Osteoblast (primary cell): ENCODE results near the gene SAXO1. TPM values are rescaled to one million over a fixed set of nuclear protein-coding genes. Genes with fewer than 3 reads are reported as not detected.

Experiments used
- DNase-seq: peaks from one replicate; pipeline ENCODE4 v3.0.0; 2011; ENCODE audit warnings: low spot score, mixed read lengths; ENCODE audit not compliant: insufficient read length; ENCODE audit errors: missing footprints
- H2AFZ ChIP-seq: 2 replicates; pipeline ENCODE4 v1.6.0; 2011; ENCODE audit warnings: mild to moderate bottlenecking, low read length
- H3K27ac ChIP-seq: 2 replicates; pipeline ENCODE4 v1.5.1; 2011; ENCODE audit warnings: mild to moderate bottlenecking, low read depth, low read length, moderate library complexity
- H3K27me3 ChIP-seq: 2 replicates; pipeline ENCODE4 v1.6.0; 2012; ENCODE audit warnings: mild to moderate bottlenecking, control low read depth, inconsistent platforms, low read length, moderate library complexity; ENCODE audit not compliant: insufficient read depth
- H3K36me3 ChIP-seq: 2 replicates; pipeline ENCODE4 v1.5.1; 2011; ENCODE audit warnings: mild to moderate bottlenecking, low read length, control low read depth, moderate library complexity; ENCODE audit not compliant: insufficient read depth
- H3K4me1 ChIP-seq: 2 replicates; pipeline ENCODE4 v1.5.1; 2011; ENCODE audit warnings: mild to moderate bottlenecking, low read length, control low read depth, moderate library complexity; ENCODE audit not compliant: insufficient read depth
- H3K4me2 ChIP-seq: 2 replicates; pipeline ENCODE4 v1.6.0; 2011; ENCODE audit warnings: mild to moderate bottlenecking, low read length; ENCODE audit not compliant: insufficient read depth
- H3K4me3 ChIP-seq: fragments of 200-600 bp; sonication (generic); 3 replicates; pipeline ENCODE4 v1.5.1; 2012; ENCODE audit warnings: mild to moderate bottlenecking, low read length, inconsistent platforms; ENCODE audit not compliant: insufficient read depth
- H3K79me2 ChIP-seq: 2 replicates; pipeline ENCODE4 v1.6.0; 2012; ENCODE audit warnings: mild to moderate bottlenecking, low read length, control low read depth, inconsistent platforms; ENCODE audit not compliant: insufficient read depth
- H3K9me3 ChIP-seq: 2 replicates; pipeline ENCODE4 v1.5.1; 2011; ENCODE audit warnings: low read depth, low read length, control low read depth
- H4K20me1 ChIP-seq: 2 replicates; pipeline ENCODE4 v1.6.0; 2012; ENCODE audit warnings: mild to moderate bottlenecking, low read length, control low read depth; ENCODE audit not compliant: insufficient read depth
- CTCF ChIP-seq: IDR thresholded peaks from 2 replicates; pipeline ENCODE4 v1.5.1; 2011; ENCODE audit warnings: mild to moderate bottlenecking, low read depth, low read length, moderate library complexity; ENCODE audit errors: extremely low read depth
- total RNA-seq: library from RNA; depleted of rRNA; stranded (reverse); fragments of >200 nt; gene quantifications from 2 replicates; pipeline ENCODE4 v1.2.3, GENCODE V29; 2012

The SAXO1 gene
- total RNA-seq, 1 donor: under 0.01 TPM

DNA sequence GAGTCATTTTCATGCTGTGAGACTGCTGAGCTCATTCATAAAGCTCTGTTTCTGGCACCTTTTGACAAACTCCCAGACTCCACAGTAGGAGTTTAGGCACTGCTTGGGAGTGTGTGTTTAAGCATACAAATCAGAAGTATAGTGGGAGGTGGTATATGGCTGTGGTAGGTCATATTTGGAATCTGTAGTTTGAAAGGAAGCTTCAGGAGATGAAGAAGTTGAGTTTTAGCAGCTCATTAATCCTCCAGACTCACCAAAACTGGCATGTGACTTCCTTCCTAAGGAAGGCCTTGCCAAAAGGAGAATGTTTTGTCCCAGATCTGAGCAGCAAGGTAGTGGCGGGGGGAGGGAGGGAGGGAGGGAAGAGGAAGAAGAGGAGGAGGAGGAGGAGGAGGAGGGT lies 52.8 kb downstream of the SAXO1 start:
- Histone ChIP-seq H3K36me3 (no peaks in the 10 kb centered on the region), H2AFZ (peak overlapping the region; percentile 70)

DNA sequence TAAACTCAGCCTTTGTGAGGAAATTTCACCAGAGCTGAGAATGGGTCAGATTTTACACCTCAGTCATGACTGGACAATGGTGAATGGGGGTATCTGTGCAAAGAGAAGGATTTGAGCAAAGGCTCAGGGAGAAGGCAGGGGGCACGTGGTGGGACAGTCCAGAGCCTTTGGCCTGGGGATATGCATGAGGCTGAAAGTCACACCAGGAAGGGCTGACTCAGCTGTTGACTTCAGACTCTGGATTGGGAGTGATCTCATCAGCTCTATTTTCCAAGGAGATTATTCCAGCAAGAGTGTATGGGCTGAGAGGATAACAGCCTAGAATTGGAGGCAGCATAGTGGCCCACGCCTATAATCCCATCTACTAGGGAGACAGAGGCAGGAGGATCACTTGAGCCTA lies 53.6 kb downstream of the SAXO1 start:
- DNase-seq: peak; percentile 72
- Histone ChIP-seq H3K4me3 (no peak overlapping the region), H3K27me3 (no peaks in the 10 kb centered on the region), H3K9me3 (peaks cover 7% of the 10 kb centered on the region), H3K36me3 (no peaks in the 10 kb centered on the region), H4K20me1 (no peaks in the 10 kb centered on the region), H2AFZ (no peak overlapping the region), H3K4me1 (peaks cover 42% of the 10 kb centered on the region), H3K79me2 (no peaks in the 10 kb centered on the region), H3K27ac (peak overlapping the region; percentile 6), H3K4me2 (no peak overlapping the region)
- TF ChIP-seq CTCF: no peak

More for the DNA sequence above, 52.8 kb downstream of the SAXO1 start:
- H3K4me2 ChIP-seq: no peak overlapping the region
- peaks cover 42% of the 10 kb centered on the region for H3K4me1 ChIP-seq
- no peak for TF ChIP-seq CTCF
- H3K9me3 ChIP-seq: peaks cover 7% of the 10 kb centered on the region
- H3K4me3 ChIP-seq: no peak overlapping the region
- H4K20me1 ChIP-seq: no peaks in the 10 kb centered on the region
- no peaks in the 10 kb centered on the region for H3K27me3 ChIP-seq
- DNase-seq: no peak
- H3K27ac ChIP-seq: no peak overlapping the region
- no peaks in the 10 kb centered on the region for H3K79me2 ChIP-seq

DNA sequence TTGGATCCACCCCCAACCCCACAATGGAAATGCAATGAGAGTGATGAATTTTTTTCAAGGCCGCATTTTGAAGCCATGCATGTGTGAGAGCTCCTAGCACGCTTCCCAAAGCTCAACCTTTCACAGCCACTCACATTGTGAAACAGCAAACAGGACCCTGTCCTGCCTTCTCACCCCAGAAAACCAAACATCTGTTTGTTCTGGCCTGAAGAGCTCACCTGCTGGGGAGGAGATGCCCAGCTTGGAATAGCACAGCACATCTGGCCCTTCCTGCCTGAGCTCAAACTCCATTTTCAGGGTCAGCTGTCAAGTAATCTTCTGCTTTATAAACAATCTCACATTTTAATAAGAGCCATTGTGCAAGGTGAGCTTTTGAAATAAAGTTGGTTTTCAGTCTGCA lies 54.8 kb downstream of the SAXO1 start:
- Histone ChIP-seq H4K20me1 (no peaks in the 10 kb centered on the region), H3K4me2 (no peak overlapping the region), H2AFZ (no peak overlapping the region), H3K79me2 (no peaks in the 10 kb centered on the region), H3K27me3 (no peaks in the 10 kb centered on the region), H3K27ac (no peak overlapping the region), H3K4me3 (no peak overlapping the region), H3K36me3 (no peaks in the 10 kb centered on the region), H3K9me3 (peaks cover under 1% of the 10 kb centered on the region), H3K4me1 (peaks cover 42% of the 10 kb centered on the region)
- no peak for DNase-seq
- TF ChIP-seq CTCF: no peak

DNA sequence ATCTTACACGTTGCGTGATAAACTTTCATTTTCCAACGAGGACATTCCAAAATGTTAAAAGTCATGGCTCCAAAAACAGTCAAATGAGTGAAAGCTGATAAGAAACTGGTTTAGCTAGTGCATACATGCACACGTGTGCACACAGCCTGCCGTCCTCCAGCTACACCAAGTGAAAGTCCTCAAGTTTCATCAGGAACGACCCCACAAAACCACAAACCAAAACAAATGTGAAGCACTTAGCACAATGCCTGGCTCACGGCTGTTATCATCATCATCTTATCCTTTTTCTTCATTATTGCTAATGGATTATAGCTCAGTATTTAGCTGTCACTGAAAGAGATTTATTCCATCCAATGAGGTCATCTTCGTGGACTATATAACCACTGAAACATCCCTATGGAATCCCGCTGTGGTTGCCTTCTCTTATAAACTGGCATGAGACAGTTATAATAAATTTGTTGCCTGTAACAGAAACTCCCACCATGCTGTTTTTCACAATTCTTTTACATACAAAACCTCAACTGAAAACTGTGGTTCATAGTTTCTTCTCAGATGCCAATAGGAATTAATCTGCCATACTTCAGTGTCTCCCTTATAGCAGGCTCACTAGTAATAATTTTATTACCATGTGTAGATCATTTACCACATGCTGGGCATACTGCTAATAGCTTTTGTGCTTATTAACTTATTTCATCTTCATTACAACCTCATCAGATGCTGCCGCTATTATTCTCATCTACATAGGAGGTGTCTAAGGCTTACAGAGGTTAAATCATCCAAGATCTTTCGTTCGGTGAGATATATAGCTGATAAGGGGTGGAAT lies 56.1 kb downstream of the SAXO1 start:
- Histone ChIP-seq H3K4me3 (peak overlapping the region; percentile 64), H3K79me2 (no peaks in the 10 kb centered on the region), H3K4me1 (peaks cover 36% of the 10 kb centered on the region), H3K27ac (peak overlapping the region; percentile 88), H3K36me3 (no peaks in the 10 kb centered on the region), H3K27me3 (peaks cover 1% of the 10 kb centered on the region), H4K20me1 (no peaks in the 10 kb centered on the region), H2AFZ (peak overlapping the region; percentile 58), H3K4me2 (peak overlapping the region; percentile 90), H3K9me3 (no peaks in the 10 kb centered on the region)
- peak; percentile 83 for DNase-seq
- no peak for TF ChIP-seq CTCF
